Adipose tissue (tissue), 3 donors: ENCODE results near the gene MYBPC2. TPM values are rescaled to one million over a fixed set of nuclear protein-coding genes. Genes with fewer than 3 reads are reported as not detected.
"Not testable (repeated sequence)": the region's sequence is repeated elsewhere in the genome, so short reads cannot be mapped to it uniquely, and the experiment has no call there.

Experiments used
- H3K27ac ChIP-seq: one replicate; pipeline ENCODE4 v1.5.1; 2013; ENCODE audit warnings: low read depth, low read length
- WGBS, 3 donors: extraction: QIAGEN DNeasy Blood & Tissue Kit; methylation state at CpG; one replicate each; pipeline ENCODE4 v1.1.7; 2013; 5-methylcytosine and 5-hydroxymethylcytosine counted together
- polyA plus RNA-seq, 3 donors: library from polyadenylated mRNA; stranded (reverse); fragments of 200-250 nt; gene quantifications; one replicate each; pipeline ENCODE4 v1.2.3, GENCODE V29; 2013
- donor health status: healthy with polysubstance abuse.
- donor health status: Bipolar disorder and iron deficiency.
- donor health status: healthy.

MYBPC2 gene
- polyA plus RNA-seq, 3 donors = 0.06 to 0.34 (median 0.15) TPM

- WGBS, 3 donors = 86 to 90% (median 87%) methylated on average over 6 of the region's 6 CpGs
These were observed 36.1 kb downstream of the MYBPC2 start for GRCh38 chr19:50468818-50469217.

DNA sequence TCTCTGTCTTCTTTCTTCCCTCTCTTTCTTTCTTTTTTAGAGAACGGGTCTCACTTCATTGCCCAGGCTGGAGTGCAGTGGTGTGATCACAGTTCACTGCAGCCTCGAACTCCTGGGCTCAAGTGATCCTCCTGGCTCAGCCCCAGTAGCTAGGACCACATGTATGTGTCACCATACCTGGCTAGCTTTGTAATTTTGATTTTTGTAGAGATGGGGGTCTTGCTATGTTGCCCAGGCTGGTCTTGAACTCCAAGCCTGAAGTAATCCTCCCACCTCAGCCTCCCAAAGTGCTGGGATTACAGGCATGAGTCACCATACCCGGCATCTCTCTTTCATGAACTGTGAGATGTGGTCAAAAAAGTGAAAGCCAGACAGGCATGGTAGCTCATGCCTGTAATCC lies 40.6 kb downstream of the MYBPC2 start:
- not testable (repeated sequence) for H3K27ac ChIP-seq
- 69 to 75% (median 74%) methylated on average over 3 of the region's 3 CpGs for WGBS, 3 donors

More at GRCh38 chr19:50468818-50469217, 36.1 kb downstream of the MYBPC2 start:
- no peak overlapping the region for H3K27ac ChIP-seq

DNA sequence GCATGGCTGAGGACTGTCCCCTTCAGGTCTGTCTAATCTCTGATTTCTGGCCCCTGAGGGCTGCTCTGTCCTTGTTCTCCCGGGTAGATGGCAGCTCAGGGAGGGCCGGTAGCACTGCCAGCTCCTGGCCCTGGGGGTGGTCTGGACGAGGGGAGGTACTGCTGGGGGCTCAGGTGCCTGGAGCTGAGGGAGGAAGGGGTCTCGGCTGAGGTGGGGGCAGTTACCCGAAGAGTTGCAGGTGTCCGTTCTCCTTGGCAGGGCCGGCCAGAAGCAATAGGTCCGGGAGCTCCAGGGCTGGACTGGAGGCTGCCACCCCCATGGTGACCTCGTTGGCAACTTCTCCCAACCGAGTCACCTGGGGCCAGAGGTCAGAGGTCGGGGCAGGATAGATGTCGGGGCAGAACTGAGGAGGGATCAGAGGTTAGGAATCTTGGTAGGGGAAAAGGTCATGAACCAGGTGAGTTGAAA lies 42.4 kb downstream of the MYBPC2 start:
- WGBS, 3 donors = 73 to 82% (median 77%) methylated on average over 12 of the region's 12 CpGs

DNA sequence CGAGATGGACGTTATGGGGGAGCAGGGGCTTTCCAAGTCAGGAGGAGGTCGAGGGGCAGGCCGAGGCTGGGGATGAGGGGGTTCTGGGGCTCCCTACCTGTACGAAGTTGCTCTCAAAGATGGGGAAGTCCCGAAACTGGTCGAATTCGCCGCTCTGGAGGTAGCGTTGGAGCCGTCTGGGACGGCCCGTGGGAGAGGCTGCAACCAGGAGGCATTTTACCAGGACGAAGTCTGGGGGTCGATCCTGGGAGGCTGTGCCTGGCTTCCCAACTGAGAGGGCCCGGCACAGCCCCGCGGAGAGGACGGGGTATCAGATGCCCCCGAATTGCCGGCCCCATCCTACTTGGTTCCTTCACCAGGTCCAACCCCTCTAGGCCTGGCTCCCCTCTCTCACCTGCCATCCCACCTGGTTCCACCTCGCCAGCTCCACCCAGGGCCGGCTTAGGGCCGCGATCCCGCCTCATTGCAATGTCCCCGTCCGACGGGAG lies 43.1 kb downstream of the MYBPC2 start:
- no peak overlapping the region for H3K27ac ChIP-seq

More for the DNA sequence above, 42.4 kb downstream of the MYBPC2 start:
- H3K27ac ChIP-seq = no peak overlapping the region

GRCh38 chr19:50476224-50476906 lies 43.7 kb downstream of the MYBPC2 start, which contains the start of the genes EMC10 and GARIN5A:
EMC10 (plus strand) TSS chr19:50476507; CDS start chr19:50476545, 38 bp downstream.
GARIN5A (minus strand) TSS chr19:50476848; CDS start chr19:50476388, 460 bp downstream.
- no peak within 1 kb of the TSS for H3K27ac ChIP-seq
- WGBS, 3 donors = 2 to 4% (median 3%) methylated on average over 48 to 58 of the region's 58 CpGs

More for the DNA sequence above, 43.1 kb downstream of the MYBPC2 start:
- WGBS, 3 donors = 66 to 77% (median 73%) methylated on average over 22 to 29 of the region's 29 CpGs

DNA sequence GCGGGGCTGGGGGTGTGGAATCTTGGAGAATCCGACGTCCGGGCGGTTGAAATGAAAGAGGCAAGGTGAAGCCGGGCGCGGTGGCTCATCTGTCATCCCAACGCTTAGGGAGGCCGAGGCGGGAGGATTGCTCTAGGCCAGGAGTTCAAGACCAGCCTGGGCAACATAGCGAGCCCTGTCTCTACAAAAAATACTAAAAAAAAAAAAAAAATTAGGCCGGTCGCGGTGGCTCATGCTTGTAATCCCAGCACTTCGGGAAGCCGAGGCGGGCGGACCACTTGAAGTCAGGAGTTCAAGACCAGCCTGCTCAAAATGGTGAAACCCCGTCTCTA lies 44.2 kb downstream of the MYBPC2 start:
- H3K27ac ChIP-seq = no peak overlapping the region
- WGBS, 3 donors = 19 to 26% (median 20%) methylated on average over 20 of the region's 20 CpGs

- WGBS, 3 donors = 92 to 96% (median 95%) methylated on average over 17 of the region's 17 CpGs
These were observed 45.2 kb downstream of the MYBPC2 start for GRCh38 chr19:50477751-50478515.

DNA sequence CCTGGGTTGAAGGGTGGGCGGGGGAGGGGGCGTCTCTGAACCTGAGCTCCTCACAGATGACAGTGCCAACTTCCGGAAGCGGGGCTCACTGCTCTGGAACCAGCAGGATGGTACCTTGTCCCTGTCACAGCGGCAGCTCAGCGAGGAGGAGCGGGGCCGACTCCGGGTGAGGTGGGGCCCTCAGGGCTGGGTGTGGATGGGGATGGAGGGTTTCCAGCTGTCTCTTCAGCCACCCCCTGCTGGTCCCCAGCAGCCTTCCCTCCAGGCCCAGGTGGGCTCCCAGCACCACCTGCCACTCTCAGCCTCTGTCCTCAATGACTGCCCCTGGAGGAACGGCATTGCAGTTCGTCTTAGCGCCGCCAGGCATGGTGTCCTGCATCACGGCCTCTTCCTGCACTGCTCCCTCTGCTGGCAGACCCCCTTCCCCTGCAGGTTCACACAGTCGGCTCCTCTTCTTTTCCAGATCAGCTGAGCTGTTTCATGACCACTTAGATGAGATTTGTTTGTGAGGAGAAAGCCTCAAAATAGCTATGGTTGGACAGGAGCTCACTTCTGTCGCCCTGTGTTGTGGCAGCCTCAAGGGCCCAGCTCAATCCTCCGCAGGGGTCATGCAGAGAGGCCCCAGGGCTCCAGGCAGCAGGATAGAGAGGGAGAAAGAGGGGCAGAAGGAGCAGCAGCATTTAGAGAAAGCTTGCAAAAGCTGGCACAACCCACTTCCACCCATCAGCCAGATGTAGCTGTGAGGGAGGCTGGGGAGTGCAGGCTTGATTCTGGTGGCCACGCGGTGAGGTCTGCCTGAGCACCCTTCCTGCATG lies 46.4 kb downstream of the MYBPC2 start:
- 88 to 92% (median 91%) methylated on average over 18 to 19 of the region's 19 CpGs for WGBS, 3 donors
- no peak overlapping the region for H3K27ac ChIP-seq

More at GRCh38 chr19:50477751-50478515, 45.2 kb downstream of the MYBPC2 start:
- no peak overlapping the region for H3K27ac ChIP-seq

GRCh38 chr19:50479761-50480251 lies 47.1 kb downstream of the MYBPC2 start:
- WGBS, 3 donors = 95 to 96% (median 96%) methylated on average over 16 of the region's 16 CpGs
- H3K27ac ChIP-seq = no peak overlapping the region

GRCh38 chr19:50480281-50481111 lies 47.8 kb downstream of the MYBPC2 start:
- no peak overlapping the region for H3K27ac ChIP-seq
- WGBS, 3 donors = 88 to 97% (median 91%) methylated on average over 26 to 37 of the region's 37 CpGs

DNA sequence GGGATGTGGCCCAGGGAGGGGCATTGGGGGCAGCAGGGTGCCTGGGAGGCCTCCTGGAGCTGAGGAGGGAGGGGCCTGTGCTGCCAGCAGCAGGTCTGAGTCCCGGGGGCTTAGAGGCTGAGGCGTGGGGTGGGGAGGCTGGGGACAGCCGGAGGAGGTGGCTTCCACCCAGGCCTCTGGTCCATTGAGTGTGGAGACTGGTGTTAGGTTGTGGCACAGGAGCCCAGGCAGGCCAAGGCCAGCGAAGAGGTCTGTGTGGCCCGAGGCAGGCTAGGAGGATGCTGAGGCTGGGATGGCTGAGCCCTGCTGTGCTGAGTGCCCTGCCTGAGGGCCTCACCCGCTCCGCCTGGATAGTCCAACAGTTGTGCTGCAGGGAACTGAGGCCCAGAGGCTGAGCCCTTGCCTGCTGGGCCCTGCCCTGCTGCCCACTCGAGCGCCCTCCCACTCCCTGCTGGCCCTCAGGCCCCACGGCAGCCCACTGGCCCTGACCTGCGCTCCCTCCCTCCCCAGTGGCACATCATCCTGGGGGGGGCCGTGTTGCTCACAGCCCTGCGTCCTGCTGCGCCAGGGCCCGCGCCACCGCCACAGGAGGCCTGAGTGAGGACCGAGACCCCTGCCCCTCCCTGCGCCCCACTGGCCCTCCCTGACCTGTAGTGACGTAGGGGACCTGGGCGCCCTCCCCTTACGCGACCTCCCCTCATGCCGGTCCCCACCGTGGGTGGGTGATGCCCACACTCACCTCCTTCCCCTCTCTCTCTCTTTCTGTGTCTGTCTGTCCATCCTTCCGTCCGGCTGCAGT lies 48.9 kb downstream of the MYBPC2 start:
- H3K27ac ChIP-seq = no peak overlapping the region
- 94 to 95% (median 94%) methylated on average over 23 to 27 of the region's 27 CpGs for WGBS, 3 donors

- WGBS, 3 donors = 81 to 88% (median 84%) methylated on average over 10 to 16 of the region's 16 CpGs
- H3K27ac ChIP-seq = no peak overlapping the region
These were observed 49.7 kb downstream of the MYBPC2 start for GRCh38 chr19:50482271-50482855.

DNA sequence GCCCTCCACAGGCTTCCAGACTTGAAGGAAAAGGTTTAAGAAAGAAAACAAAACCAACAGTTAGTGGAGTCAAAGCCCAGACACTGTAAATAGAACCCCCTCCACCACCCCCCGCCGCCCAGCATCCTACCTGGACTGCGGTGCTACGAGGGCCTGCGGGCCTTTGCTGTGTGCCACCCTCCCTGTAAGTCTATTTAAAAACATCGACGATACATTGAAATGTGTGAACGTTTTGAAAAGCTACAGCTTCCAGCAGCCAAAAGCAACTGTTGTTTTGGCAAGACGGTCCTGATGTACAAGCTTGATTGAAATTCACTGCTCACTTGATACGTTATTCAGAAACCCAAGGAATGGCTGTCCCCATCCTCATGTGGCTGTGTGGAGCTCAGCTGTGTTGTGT lies 50.2 kb downstream of the MYBPC2 start:
- WGBS, 3 donors = 89 to 91% (median 91%) methylated on average over 10 of the region's 10 CpGs

DNA sequence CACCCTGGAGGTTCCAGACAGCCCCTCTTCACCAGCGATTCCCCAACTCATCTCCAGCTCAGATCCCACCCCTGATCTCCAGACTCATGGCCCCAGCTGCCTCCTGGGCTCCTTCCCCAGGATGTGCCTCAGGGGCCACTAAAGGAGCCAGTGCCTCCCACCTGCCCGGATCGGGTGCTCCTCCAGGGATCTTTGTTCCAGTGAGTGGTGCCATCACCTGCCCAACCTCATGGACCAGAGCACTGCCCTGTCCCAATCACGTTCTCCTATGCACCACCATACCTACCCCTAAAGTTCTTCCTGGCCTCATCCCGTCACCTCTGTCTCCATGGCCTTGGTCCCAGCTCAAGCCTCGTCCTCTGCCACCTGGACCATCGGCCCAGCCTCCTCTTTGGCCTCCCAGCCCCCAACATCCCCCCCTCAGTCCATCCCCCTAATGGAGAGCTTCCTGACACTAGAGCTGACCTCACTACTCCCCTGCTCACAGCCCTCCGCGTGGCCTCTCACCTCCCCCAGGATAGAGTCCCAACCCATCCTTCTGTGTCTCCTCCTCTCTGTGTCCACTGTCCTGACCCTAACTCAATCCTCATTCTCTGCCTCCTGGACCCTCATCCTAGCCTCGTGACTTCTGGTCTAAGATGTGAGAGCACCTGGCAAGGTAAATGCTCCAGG lies 52.7 kb downstream of the MYBPC2 start:
- 85 to 93% (median 87%) methylated on average over 10 of the region's 10 CpGs for WGBS, 3 donors

More for the DNA sequence above, 50.2 kb downstream of the MYBPC2 start:
- H3K27ac ChIP-seq = no peak overlapping the region

GRCh38 chr19:50486823-50487515 lies 54.3 kb downstream of the MYBPC2 start:
- WGBS, 3 donors = 74 to 80% (median 78%) methylated on average over 18 of the region's 18 CpGs
- H3K27ac ChIP-seq = no peak overlapping the region

More for the DNA sequence above, 52.7 kb downstream of the MYBPC2 start:
- H3K27ac ChIP-seq = no peak overlapping the region
